Ishikawa (cell line): ENCODE measurements around the gene SLC6A12.

Experiments used
- CREB1 ChIP-seq: IDR thresholded peaks from 2 replicates; pipeline ENCODE4 v1.6.1; 2012; ENCODE audit warnings: low read depth
- EGR1 ChIP-seq: IDR thresholded peaks from 2 replicates; pipeline ENCODE4 v1.6.1; 2012
- EP300 ChIP-seq: IDR thresholded peaks from 2 replicates; pipeline ENCODE4 v1.6.1; 2012; ENCODE audit warnings: borderline replicate concordance
- FOXM1 ChIP-seq: IDR thresholded peaks from 2 replicates; pipeline ENCODE4 v1.6.1; 2012; ENCODE audit warnings: low read depth, borderline replicate concordance
- MAX ChIP-seq: IDR thresholded peaks from 2 replicates; pipeline ENCODE4 v1.6.1; 2012
- NFIC ChIP-seq: IDR thresholded peaks from 2 replicates; pipeline ENCODE4 v1.6.1; 2012
- RAD21 ChIP-seq: IDR thresholded peaks from 2 replicates; pipeline ENCODE4 v1.6.1; 2012; ENCODE audit warnings: low read depth
- TAF1 ChIP-seq: IDR thresholded peaks from 2 replicates; pipeline ENCODE4 v1.6.1; 2012; ENCODE audit warnings: low read depth, mild to moderate bottlenecking
- TEAD4 ChIP-seq: IDR thresholded peaks from 2 replicates; pipeline ENCODE4 v1.6.1; 2012
- USF1 ChIP-seq: IDR thresholded peaks from 2 replicates; pipeline ENCODE4 v1.6.1; 2012
- YY1 ChIP-seq: IDR thresholded peaks from 2 replicates; pipeline ENCODE4 v1.6.1; 2012; ENCODE audit warnings: low read depth
- ZBTB7A ChIP-seq: IDR thresholded peaks from 2 replicates; pipeline ENCODE4 v1.6.1; 2012; ENCODE audit warnings: low read depth

GRCh38 chr12:151579-151978 is 62.4 kb downstream of the SLC6A12 start:
- TF ChIP-seq NFIC (no peak), CREB1 (no peak), FOXM1 (no peak), TEAD4 (no peak), TAF1 (no peak), ZBTB7A (no peak), USF1 (no peak), EGR1 (no peak), EP300 (no peak), YY1 (no peak), MAX (no peak), RAD21 (no peak)
